ENCODE measurements around the gene KIZ. TPM values are rescaled to one million over a fixed set of nuclear protein-coding genes. Genes with fewer than 3 reads are reported as not detected.

KIZ gene
- polyA plus RNA-seq, 1 experiment: 13.6 TPM

- DNase-seq (ENCODE audit: low read depth): no peak
- ChIA-PET POLR2A (no interaction called here), CTCF (interaction anchor here (1.5 kb wide), 1 partner anchor 24 kb away, joined by 10 read pairs; the partner anchor contains the start of gene KIZ)
- H3K36me3 ChIP-seq (ENCODE audit: control insufficient read depth, insufficient read depth, low read length): no peaks in the 10 kb centered on the region
- TF ChIP-seq CTCF (IDR thresholded peaks at IDR 0.05; ENCODE audit: insufficient read depth, low read depth, low read length): no peak
- no peak overlapping the region for H3K4me3 ChIP-seq (ENCODE audit: low read depth, low read length)
- H3K27me3 ChIP-seq (ENCODE audit: control insufficient read depth, insufficient read depth, low read length): peaks cover 69% of the 10 kb centered on the region
Measured at GRCh38 chr20:21101932-21102575, 23.8 kb upstream of the KIZ start.

GRCh38 chr20:21102603-21103311, 23.1 kb upstream of the KIZ start:
- ChIA-PET POLR2A (no interaction called here), CTCF (interaction anchor here (1.5 kb wide), 1 partner anchor 23 kb away, joined by 10 read pairs; the partner anchor contains the start of gene KIZ)
- no peak for DNase-seq (ENCODE audit: low read depth)
- Histone ChIP-seq H3K36me3 (ENCODE audit: control insufficient read depth, insufficient read depth, low read length) (no peaks in the 10 kb centered on the region), H3K4me3 (ENCODE audit: low read depth, low read length) (no peak overlapping the region; the same call in 1 of the 2 replicates), H3K27me3 (ENCODE audit: control insufficient read depth, insufficient read depth, low read length) (peaks cover 71% of the 10 kb centered on the region)
- no peak for TF ChIP-seq CTCF (IDR thresholded peaks at IDR 0.05; ENCODE audit: insufficient read depth, low read depth, low read length)

GRCh38 chr20:21103582-21104465, 22.1 kb upstream of the KIZ start:
- CTCF ChIA-PET: no interaction called here
- POLR2A ChIA-PET: no interaction called here
- TF ChIP-seq CTCF (IDR thresholded peaks at IDR 0.05; ENCODE audit: insufficient read depth, low read depth, low read length): no peak
- Histone ChIP-seq H3K36me3 (ENCODE audit: control insufficient read depth, insufficient read depth, low read length) (no peaks in the 10 kb centered on the region), H3K27me3 (ENCODE audit: control insufficient read depth, insufficient read depth, low read length) (peaks cover 73% of the 10 kb centered on the region), H3K4me3 (ENCODE audit: low read depth, low read length) (no peak overlapping the region)
- DNase-seq (ENCODE audit: low read depth): no peak

GRCh38 chr20:21104466-21104761, 21.5 kb upstream of the KIZ start:
- H3K27me3 ChIP-seq (ENCODE audit: control insufficient read depth, insufficient read depth, low read length): peaks cover 68% of the 10 kb centered on the region
- H3K36me3 ChIP-seq (ENCODE audit: control insufficient read depth, insufficient read depth, low read length): no peaks in the 10 kb centered on the region
- no peak overlapping the region for H3K4me3 ChIP-seq (ENCODE audit: low read depth, low read length)
- CTCF ChIA-PET: no interaction called here
- DNase-seq (ENCODE audit: low read depth): no peak
- TF ChIP-seq CTCF (IDR thresholded peaks at IDR 0.05; ENCODE audit: insufficient read depth, low read depth, low read length): no peak
- POLR2A ChIA-PET: no interaction called here

GRCh38 chr20:21104921-21105320, 21.0 kb upstream of the KIZ start:
- DNase-seq (ENCODE audit: low read depth): no peak
- H3K4me3 ChIP-seq (ENCODE audit: low read depth, low read length): no peak overlapping the region
- ChIA-PET POLR2A (no interaction called here), CTCF (interaction anchor here (0.5 kb wide), 1 partner anchor 272 kb away, joined by 3 read pairs; no protein-coding TSS in a partner anchor)
- H3K27me3 ChIP-seq (ENCODE audit: control insufficient read depth, insufficient read depth, low read length): peaks cover 67% of the 10 kb centered on the region
- H3K36me3 ChIP-seq (ENCODE audit: control insufficient read depth, insufficient read depth, low read length): no peaks in the 10 kb centered on the region
- no peak for TF ChIP-seq CTCF (IDR thresholded peaks at IDR 0.05; ENCODE audit: insufficient read depth, low read depth, low read length)
